CD4-positive, alpha-beta T cell treated with Interleukin-10 for 1 hour (primary cell): ENCODE measurements around the gene ANKRD13C.
"Not testable (repeated sequence)": the region's sequence is repeated elsewhere in the genome, so short reads cannot be mapped to it uniquely, and the experiment has no call there.

ENCODE experiments used
- DNase-seq: peaks from one replicate; pipeline ENCODE4 v3.0.0-alpha.2; 2020

The ANKRD13C gene

DNA sequence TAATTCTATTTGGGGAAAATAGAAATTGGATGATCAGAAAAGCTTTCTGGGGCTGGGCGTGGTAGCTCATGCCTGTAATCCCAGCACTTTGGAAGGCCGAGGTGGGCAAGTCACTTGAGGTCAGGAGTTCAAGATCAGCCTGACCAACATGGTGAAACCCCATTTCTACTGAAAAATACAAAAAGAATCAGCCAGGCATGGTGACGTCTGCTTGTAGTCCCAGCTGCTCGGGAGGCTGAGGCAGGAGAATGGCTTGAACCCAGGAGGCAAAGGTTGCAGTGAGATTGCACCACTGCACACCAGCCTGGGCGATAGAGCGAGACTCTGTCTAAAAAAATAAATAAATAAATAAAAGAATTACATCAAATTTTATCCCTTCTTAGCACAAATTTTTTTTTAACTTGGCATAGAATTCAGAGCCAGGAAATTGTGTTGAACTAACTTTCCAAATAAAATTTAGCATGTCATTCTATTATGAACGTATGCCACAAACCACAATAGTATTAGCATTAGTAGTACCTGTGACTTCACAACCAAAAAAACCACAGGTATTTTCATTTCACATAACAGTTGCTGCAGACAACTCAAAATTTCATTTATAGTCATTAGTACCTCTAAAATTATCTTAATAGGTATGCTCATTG, 4.5 kb upstream of the ANKRD13C start:
- no peak for DNase-seq

DNA sequence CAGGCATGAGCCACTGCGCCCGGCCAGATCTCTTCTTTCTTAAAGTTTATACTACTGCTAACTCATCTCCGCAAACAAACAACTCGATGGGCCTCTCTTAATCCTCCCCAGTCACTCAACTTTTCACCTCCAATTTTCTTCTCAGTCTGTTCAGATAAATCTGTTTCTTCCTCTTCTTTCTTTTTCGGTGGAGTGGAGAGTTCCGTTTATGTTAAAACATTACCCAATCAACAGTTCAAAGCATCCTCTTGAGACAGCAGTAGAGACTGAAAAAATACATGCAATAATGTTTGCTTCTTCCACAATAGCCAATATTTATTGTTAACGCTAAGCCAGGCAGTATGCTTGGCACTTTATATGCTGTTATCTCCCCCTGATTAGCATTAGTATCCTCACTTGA, 1.4 kb upstream of the ANKRD13C start:
- DNase-seq: no peak

DNA sequence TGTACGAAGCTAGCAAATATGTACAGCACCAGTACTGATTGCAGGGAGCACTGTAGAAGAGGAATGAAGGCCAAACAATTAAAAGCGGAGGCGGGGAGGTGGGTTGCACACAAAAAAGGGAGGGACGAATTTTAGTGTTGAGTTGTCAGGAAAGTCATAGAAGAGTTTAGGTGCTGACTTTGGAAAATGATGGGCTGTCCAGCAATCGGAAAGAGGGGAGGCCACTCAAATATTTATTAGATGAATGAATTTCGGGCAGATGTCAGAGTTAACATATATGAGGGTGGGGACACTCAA, 537 bp upstream of the ANKRD13C start:
- DNase-seq: no peak

DNA sequence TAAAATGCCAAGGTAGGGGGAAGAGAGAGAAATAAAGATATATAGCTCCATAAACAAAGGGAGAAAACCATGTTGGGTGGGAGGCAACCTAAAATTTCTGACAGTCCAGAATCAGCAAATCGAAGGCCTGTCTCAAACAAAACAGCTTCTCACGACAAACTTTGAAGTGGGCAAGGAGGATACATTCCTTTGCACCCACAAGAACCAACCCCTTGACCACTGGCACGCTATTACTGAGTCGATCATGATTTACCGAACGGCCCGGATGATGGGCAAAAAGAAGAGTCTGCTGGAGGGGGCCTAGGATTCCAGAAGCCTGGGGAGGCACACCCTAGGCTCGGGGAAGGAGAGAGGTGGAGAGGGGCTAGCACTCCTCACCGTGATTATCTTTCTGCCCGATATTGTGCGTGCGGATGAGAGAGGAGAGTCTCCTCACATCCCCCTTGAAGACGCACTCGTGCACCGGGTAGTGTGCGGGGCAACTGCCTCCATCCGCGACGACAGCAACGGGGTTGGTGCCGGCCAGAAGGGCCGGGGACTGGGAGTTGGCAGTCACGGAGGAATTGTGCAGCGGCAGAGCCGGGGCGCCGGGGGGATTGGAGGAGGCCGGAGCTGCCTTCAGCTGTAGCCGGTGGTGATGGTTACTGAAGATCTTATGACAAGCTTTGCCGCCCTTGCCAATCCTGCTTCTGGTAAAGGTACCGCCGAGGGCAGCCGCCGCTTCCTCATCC, 756 bp downstream of the ANKRD13C start:
- peak; percentile 21 for DNase-seq

GRCh38 chr1:70353044-70353443, 1.5 kb downstream of the ANKRD13C start:
- no peak for DNase-seq

- not testable (repeated sequence) for DNase-seq
Observed at GRCh38 chr1:70349799-70350198, 4.7 kb downstream of the ANKRD13C start.

GRCh38 chr1:70348399-70349165, 5.9 kb downstream of the ANKRD13C start:
- DNase-seq: no peak

GRCh38 chr1:70339644-70340043, 14.9 kb downstream of the ANKRD13C start:
- DNase-seq: not testable (repeated sequence)

DNA sequence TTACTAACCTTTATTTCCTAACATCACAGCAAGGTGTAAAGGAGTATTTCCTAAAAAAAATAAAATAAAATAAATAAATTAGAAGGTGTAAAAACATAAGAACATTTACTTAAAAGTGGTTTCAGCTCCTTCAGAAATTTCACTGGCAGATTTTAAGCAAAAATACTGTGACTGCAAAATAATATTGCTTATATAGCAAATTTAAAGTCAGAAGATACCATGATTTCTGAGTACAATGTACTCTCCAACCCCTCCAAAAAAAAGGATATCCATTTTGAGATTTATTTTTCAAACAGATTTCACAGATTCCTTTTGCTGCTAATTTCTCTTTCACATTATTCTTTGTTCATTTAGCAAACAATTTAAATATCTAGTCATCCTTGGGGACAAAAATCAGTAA, 18.5 kb downstream of the ANKRD13C start:
- DNase-seq: no peak

GRCh38 chr1:70334436-70334835, 20.1 kb downstream of the ANKRD13C start:
- DNase-seq: no peak

DNA sequence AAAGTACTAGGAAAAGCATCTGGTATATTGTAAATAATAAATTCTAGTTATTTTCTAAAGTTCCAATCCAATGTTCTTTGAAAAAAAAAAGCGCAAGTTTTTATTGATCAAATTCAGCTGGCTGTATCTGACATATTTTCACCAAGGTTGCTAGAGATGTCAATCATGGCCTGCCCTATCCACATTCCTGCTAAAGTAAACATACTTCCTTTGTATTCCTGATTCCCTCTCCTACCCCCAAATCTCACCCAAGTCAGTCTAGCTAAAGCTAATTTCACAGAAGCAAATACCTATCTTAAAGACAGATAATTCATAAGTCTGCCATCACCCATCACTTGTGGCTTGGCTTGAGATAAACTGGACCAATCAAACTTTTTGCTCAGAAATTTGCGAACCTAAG, 21.3 kb downstream of the ANKRD13C start:
- no peak for DNase-seq

- DNase-seq: no peak
Observed at GRCh38 chr1:70331962-70332361, 22.6 kb downstream of the ANKRD13C start.

DNA sequence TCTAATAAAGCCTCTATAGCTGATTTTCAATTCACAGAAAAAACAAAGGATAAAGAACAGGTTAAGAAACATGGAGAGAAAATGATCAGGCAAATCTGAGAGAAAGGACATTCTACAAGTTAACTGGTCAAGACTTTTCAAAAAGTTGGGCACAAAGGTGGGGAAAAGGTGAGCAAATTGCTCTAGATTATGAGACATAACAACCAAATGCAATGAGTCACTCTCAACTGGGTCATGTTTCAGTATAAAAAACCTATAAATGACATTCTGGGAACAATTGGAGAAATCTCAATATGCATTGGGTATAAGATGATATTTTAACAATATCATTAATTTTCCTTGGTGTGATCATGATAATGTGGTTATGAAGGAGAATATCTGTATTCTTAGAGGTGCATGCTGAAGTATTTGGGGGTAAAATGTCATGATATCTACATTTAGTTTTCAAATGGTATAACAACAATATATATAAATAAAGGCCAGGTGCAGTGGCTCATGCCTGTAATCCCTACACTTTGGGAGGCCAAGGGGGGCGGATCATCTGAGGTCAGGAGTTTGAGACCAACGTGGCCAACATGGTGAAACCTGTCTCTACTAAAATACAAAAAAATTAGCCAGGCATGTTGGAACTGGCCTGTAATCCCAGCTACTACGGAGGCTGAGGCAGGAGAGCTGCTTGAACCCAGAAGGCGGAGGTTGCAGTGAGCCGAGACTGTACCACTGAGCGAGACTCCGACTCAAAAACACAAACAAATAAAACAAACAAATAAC, 27.0 kb downstream of the ANKRD13C start:
- DNase-seq: no peak

GRCh38 chr1:70324683-70325082, 29.8 kb downstream of the ANKRD13C start:
- no peak for DNase-seq

GRCh38 chr1:70319750-70320149, 34.8 kb downstream of the ANKRD13C start:
- DNase-seq: no peak

DNA sequence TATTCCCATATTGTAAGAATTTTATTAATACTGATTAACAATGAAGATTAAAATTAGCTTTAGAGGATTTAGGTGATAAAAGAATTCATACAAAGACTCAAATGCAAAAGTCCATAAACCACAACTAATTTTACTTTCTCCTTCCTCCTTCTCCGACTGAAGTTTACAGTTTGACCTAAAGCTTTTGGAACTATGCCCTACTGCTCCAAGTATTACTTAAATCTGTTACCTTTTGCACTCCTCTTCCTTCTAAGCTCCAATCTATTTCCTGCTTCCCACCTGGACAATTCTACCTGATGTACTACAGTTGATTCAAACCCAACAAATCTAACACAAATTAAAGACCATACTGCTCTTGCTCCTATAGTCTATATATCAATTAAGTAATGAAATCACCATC, 36.3 kb downstream of the ANKRD13C start:
- DNase-seq: no peak

- no peak for DNase-seq
Observed at GRCh38 chr1:70317087-70317486, 37.4 kb downstream of the ANKRD13C start.

DNA sequence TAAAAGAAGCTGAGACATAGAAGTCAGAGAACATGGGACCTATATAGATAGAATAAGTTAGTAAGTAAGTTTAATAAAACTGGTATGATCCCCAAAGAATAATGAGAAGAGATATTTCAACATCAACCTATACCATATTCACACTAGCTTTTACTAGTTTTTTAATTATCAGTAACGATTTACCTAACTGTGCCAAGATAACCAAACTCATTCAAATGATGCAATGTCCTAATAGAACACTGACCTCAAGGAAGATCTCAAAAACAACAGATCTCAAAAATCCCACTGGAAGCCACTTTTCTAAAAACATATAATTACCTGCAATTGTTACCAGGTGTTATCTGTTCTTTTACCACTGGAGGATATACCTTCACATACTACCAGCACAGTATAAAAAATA, 38.7 kb downstream of the ANKRD13C start:
- DNase-seq: no peak

- DNase-seq: no peak
Observed at GRCh38 chr1:70314706-70315304, 39.7 kb downstream of the ANKRD13C start.

GRCh38 chr1:70311369-70311768, 43.2 kb downstream of the ANKRD13C start:
- DNase-seq: no peak

DNA sequence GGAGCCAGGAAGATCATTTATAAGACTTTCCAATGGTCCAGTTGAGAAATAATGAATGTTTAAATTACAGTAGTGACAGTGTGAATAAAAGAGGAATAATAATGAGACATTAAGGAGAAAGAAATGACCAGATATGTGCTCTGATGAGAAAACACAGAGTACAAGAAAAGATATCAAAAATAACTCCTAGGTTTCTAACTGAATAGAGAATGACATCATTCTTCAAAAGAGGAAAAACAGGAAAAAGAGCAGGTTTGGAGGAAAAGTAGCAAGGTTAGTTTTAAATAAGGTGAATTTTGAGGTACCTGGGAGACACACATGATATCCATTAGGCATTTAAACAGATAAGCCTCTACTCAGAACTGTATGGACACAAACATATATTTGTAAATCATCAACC, 55.0 kb downstream of the ANKRD13C start:
- no peak for DNase-seq

DNA sequence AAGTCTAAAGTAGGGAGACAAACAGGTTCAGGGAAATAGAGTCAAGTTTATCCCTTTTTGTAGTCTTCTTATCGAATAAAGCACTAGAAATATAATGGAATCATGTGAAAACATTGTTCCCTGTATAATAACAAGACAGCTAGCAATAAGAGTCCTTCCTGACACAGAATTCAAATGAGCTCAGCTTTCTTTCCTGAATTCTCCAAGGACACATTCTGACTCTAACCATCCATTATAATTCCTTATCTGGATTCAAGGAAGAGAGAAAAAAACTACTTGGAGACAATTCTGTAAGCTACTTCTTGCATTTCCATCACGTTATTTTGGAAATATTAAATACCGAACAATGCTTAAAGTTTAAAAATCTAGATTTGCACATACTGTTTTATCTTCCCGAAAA, 58.8 kb downstream of the ANKRD13C start:
- no peak for DNase-seq
